ENCODE measurements around the gene GMFB. TPM values are rescaled to one million over a fixed set of nuclear protein-coding genes. Genes with fewer than 3 reads are reported as not detected.

GMFB gene
- 10 to 100 TPM; 29.2 to 32.1 TPM for total RNA-seq

DNA sequence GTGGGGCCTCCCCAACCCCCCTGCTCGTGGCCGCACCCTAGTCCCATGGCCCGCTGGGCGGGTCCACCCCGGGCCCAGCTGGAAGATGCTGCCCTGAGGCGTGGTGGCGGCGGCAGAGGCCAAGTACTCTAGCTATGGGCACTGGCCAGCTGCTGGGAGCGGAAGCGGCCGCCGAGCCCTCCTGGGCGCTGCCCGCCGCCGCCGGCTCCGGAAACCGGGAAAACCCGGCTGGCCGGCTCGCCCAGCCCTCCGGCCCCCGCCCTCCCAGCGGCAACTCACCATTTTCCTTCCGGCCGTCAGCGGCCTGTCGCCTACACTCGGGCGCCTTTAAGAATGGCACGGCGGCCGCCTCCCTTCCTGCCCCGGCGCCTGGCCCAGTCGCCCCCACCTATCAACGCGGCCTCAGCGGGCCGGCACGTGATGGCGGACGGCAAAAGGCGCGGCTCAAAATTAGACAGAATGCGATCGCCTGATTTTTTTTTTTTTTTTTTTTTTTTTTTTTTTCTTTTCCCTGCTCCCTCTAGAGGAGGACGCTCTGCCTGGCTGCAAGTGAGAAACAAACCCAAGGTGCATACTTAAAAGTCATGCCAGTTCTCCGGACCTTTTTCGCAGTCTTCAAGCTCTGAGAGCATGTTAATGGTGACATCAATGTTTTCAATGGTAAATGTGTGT lies at the start of gene GMFB:
TSS of gene GMFB (minus strand) at position 335 of the 672 bp plus-strand sequence. CDS start at position 282, 53 bp downstream.
- Mint-ChIP-seq H3K9me3 (no peaks in the 10 kb centered on the region), H3K4me3 (peak within 1 kb of the TSS; percentile 88), H3K4me1 (ENCODE audit: low read depth) (peaks cover 44% of the 10 kb centered on the region), H3K27ac (peak within 1 kb of the TSS; percentile 92), H3K27me3 (no peaks in the 10 kb centered on the region), H3K36me3 (ENCODE audit: low read depth) (peaks cover 11% of the 10 kb centered on the region)
- POLR2A ChIA-PET = interaction anchor here (0.8 to 2.7 kb wide), 5 partner anchors 9 to 53 kb away, joined by 3 to 8 read pairs (median 3); partner anchors contain the start of gene CGRRF1
- CTCF ChIA-PET = interaction anchor here (0.6 to 3.2 kb wide), 6 partner anchors 20 to 723 kb away, joined by 3 to 12 read pairs (median 4); partner anchors contain the start of genes CGRRF1 and CNIH1
- ATAC-seq (peak; percentile 96), DNase-seq (peak; percentile 92)
- intact Hi-C loops (cut with micrococcal nuclease) = loop anchor here (5.0 kb wide), 1 partner anchor 46 kb away; the partner anchor contains the start of gene CNIH1
- TF ChIP-seq, protein P1, sequence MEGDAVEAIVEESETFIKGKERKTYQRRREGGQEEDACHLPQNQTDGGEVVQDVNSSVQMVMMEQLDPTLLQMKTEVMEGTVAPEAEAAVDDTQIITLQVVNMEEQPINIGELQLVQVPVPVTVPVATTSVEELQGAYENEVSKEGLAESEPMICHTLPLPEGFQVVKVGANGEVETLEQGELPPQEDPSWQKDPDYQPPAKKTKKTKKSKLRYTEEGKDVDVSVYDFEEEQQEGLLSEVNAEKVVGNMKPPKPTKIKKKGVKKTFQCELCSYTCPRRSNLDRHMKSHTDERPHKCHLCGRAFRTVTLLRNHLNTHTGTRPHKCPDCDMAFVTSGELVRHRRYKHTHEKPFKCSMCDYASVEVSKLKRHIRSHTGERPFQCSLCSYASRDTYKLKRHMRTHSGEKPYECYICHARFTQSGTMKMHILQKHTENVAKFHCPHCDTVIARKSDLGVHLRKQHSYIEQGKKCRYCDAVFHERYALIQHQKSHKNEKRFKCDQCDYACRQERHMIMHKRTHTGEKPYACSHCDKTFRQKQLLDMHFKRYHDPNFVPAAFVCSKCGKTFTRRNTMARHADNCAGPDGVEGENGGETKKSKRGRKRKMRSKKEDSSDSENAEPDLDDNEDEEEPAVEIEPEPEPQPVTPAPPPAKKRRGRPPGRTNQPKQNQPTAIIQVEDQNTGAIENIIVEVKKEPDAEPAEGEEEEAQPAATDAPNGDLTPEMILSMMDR (IDR thresholded peaks at IDR 0.05) = peak; percentile 37

DNA sequence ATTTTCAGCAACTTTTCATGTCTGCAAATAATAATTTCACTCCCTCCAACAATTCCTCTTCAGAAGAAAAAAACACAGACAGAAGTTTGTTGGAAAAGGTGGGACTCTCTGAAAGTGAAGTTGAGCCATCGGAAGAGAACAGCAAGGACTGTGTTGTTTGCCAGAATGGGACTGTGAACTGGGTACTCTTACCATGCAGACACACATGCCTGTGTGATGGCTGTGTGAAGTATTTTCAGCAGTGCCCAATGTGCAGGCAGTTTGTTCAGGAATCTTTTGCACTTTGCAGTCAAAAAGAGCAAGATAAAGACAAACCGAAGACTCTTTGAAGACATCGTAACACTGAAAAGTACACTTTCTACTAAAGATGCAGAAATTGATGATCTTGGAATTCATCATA lies 49.3 kb upstream of the GMFB start:
- H3K4me1 Mint-ChIP-seq (ENCODE audit: low read depth) = no peaks in the 10 kb centered on the region
- CTCF ChIA-PET = no interaction called here
- H3K27ac Mint-ChIP-seq = no peak overlapping the region
- POLR2A ChIA-PET = no interaction called here
- H3K9me3 Mint-ChIP-seq = no peaks in the 10 kb centered on the region
- ATAC-seq = no peak
- H3K36me3 Mint-ChIP-seq (ENCODE audit: low read depth) = peaks cover 3% of the 10 kb centered on the region
- TF ChIP-seq, protein P1 (IDR thresholded peaks at IDR 0.05) = no peak
- no peak overlapping the region for H3K4me3 Mint-ChIP-seq
- H3K27me3 Mint-ChIP-seq = no peaks in the 10 kb centered on the region
- no peak for DNase-seq
- intact Hi-C loops (cut with micrococcal nuclease) = no loop called here

DNA sequence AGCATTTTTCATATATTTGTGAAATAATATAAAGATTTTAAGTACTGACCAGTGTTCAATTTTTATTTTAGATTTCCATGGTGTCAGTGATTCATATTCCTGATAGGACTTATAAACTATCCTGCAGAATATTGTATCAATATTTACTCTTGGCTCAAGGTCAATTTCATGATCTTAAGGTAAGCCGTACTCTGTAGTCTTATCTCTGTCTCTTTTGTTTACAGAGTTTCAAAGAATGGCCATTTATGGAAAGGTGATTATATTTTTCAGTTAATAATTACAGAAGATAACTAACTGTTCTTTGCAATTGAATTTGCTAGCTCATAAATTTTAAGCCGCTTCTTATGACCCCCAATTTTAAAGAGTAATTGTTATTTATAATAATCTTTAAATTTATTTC lies 48.9 kb upstream of the GMFB start:
- POLR2A ChIA-PET = interaction anchor here (1.2 kb wide), 1 partner anchor 30 kb away, joined by 5 read pairs; no protein-coding TSS in a partner anchor
- H3K27me3 Mint-ChIP-seq = no peaks in the 10 kb centered on the region
- H3K4me1 Mint-ChIP-seq (ENCODE audit: low read depth) = no peaks in the 10 kb centered on the region
- H3K27ac Mint-ChIP-seq = no peak overlapping the region
- ATAC-seq (no peak), DNase-seq (no peak)
- no peaks in the 10 kb centered on the region for H3K9me3 Mint-ChIP-seq
- intact Hi-C loops (cut with micrococcal nuclease) = no loop called here
- TF ChIP-seq, protein P1 (IDR thresholded peaks at IDR 0.05) = no peak
- H3K36me3 Mint-ChIP-seq (ENCODE audit: low read depth) = peaks cover 3% of the 10 kb centered on the region
- H3K4me3 Mint-ChIP-seq = no peak overlapping the region
- CTCF ChIA-PET = no interaction called here

DNA sequence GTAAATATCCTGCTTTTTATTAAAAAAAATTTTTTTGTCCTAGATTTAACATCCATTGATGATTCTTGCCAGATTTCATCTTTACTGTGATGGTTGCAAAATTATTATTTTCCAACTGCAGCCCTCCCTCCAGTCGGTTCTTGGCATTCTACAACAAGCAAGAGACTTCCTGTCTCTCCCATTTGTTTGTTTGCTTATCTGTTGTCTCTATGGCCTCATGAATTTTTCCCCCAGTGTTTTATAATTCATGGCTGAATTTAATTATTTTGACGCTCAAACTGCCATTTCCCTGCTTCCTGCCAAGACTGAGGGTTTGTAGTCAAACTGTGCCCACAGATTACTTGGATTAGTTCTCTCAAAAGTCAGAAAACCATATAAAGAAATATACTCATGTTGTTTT lies 46.9 kb upstream of the GMFB start:
- no peak overlapping the region for H3K27ac Mint-ChIP-seq
- no peak for DNase-seq
- ChIA-PET POLR2A (interaction anchor here (0.6 kb wide), 1 partner anchor 138 kb away, joined by 3 read pairs; no protein-coding TSS in a partner anchor), CTCF (interaction anchor here (1.0 kb wide), 1 partner anchor 297 kb away, joined by 3 read pairs; no protein-coding TSS in a partner anchor)
- H3K27me3 Mint-ChIP-seq = no peaks in the 10 kb centered on the region
- H3K9me3 Mint-ChIP-seq = no peaks in the 10 kb centered on the region
- H3K4me3 Mint-ChIP-seq = no peak overlapping the region
- intact Hi-C loops (cut with micrococcal nuclease) = no loop called here
- TF ChIP-seq, protein P1 (IDR thresholded peaks at IDR 0.05) = no peak
- H3K36me3 Mint-ChIP-seq (ENCODE audit: low read depth) = peaks cover 3% of the 10 kb centered on the region
- ATAC-seq = no peak
- H3K4me1 Mint-ChIP-seq (ENCODE audit: low read depth) = peaks cover 2% of the 10 kb centered on the region

DNA sequence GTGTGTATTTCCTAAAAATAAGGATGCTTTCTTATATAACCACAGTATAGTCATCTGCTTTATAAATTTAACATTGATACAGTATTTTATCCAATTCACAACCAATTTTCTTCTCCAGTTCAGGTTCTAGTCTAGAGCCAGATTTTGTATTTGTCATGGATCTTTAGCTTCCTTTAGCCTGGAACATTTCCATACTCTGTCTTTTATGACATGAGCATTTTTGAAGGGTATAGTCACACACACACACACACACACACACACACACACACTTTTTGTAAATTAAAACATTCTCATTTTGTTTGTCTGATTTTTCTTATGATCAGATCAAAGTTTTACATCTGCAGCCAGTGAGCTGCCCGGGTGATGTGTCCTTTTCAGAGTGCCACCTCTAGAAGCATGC lies 46.3 kb upstream of the GMFB start:
- ATAC-seq (no peak), DNase-seq (no peak)
- no peaks in the 10 kb centered on the region for H3K9me3 Mint-ChIP-seq
- H3K4me3 Mint-ChIP-seq = no peak overlapping the region
- H3K27ac Mint-ChIP-seq = no peak overlapping the region
- peaks cover 2% of the 10 kb centered on the region for H3K4me1 Mint-ChIP-seq (ENCODE audit: low read depth)
- no peaks in the 10 kb centered on the region for H3K27me3 Mint-ChIP-seq
- intact Hi-C loops (cut with micrococcal nuclease) = no loop called here
- TF ChIP-seq, protein P1 (IDR thresholded peaks at IDR 0.05) = no peak
- peaks cover 3% of the 10 kb centered on the region for H3K36me3 Mint-ChIP-seq (ENCODE audit: low read depth)
- ChIA-PET POLR2A (interaction anchor here (0.6 kb wide), 1 partner anchor 139 kb away, joined by 3 read pairs; no protein-coding TSS in a partner anchor), CTCF (interaction anchor here (1.0 kb wide), 1 partner anchor 297 kb away, joined by 3 read pairs; no protein-coding TSS in a partner anchor)
